Adrenal gland (tissue), 5 donors: ENCODE data around the gene ZBTB39.

Experiments used
- CTCF ChIP-seq, 6 experiments: fragments of 450-650 bp in 4 of 6; fragments of 200-600 bp in 2 of 6; sonication (generic) in 1 of 6; IDR thresholded peaks; 1 replicate in 5 of 6; 2 replicates in 1 of 6; pipeline versions ENCODE4 v1.5.1 to v1.8.0; 2016 to 2021; ENCODE audit warnings: antibody characterized with exemption in 6 of 6, mild to moderate bottlenecking in 2 of 6, moderate library complexity in 1 of 6
- POLR2A ChIP-seq, 2 donors: fragments of 450-650 bp; IDR thresholded peaks; one replicate each; pipeline ENCODE4 v1.6.1; 2017; ENCODE audit warnings: antibody characterized with exemption in 2 of 2, mild to moderate bottlenecking in 2 of 2, moderate library complexity in 1 of 2
- donor health status: DM: no; HTN: no; CAD: no.

- TF ChIP-seq CTCF (IDR thresholded peaks at IDR 0.05) (no peak), POLR2A (IDR thresholded peaks at IDR 0.05) (no peak)
These were observed 50.6 kb downstream of the ZBTB39 start for GRCh38 chr12:56955631-56956256.
